22Rv1 (cell line): ENCODE measurements around the gene PSMD4.

Experiments
- CTCF ChIP-seq: fragments of 450-650 bp; IDR thresholded peaks from 2 replicates; pipeline ENCODE4 v1.5.1; 2017; ENCODE audit warnings: mild to moderate bottlenecking
- ZFX ChIP-seq: fragments of 450-650 bp; IDR thresholded peaks from 2 replicates; pipeline ENCODE4 v1.6.1; 2017; ENCODE audit warnings: antibody characterized with exemption, borderline replicate concordance

GRCh38 chr1:151314137-151314875 is 59.8 kb downstream of the PSMD4 start:
- TF ChIP-seq CTCF (no peak), ZFX (no peak)
